GM10266 (cell line): Measurements from ENCODE around the gene PARVG.
A peak's percentile ranks its signal among the peaks of the same experiment; 100 is the strongest.

Experiments used
- DNase-seq: peaks from one replicate; pipeline ENCODE4 v3.0.0; 2012; ENCODE audit errors: extremely low spot score
- CTCF ChIP-seq: IDR thresholded peaks from 2 replicates; pipeline ENCODE4 v1.5.1; 2012; ENCODE audit warnings: mild to moderate bottlenecking, low read depth; ENCODE audit not compliant: control insufficient read depth, insufficient read depth; ENCODE audit errors: missing control alignments

PARVG gene

DNA sequence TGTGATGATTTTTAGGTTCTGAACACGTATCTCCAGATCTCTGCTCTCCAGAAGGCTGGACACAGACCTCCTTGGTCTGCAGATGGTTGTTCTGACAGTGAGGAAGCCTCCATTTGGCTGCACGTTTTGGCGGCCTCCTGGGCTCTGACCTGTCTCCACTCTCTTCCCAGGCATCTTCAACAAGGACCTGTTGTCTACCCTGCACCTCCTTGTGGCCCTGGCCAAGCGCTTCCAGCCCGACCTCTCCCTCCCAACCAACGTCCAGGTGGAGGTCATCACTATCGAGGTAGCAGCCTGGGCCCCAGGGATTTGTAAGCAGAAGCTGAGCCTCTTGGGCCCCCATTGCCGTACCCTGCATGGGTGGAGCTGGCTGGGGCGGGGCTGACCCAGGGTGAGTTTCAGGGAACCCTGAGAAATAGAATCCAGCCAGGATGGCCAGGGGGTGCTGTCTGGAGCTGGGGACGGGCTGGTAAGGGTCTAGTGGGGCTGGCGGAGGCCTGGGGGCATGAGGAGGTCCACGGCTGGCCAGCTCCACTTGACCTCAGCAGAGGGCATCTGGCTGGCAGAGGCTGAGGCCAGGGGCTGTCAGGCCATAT lies 9.8 kb downstream of the PARVG start:
- DNase-seq = no peak
- no peak for TF ChIP-seq CTCF

GRCh38 chr22:44191036-44191454 lies 10.3 kb downstream of the PARVG start:
- peak; percentile 47 for DNase-seq
- no peak for TF ChIP-seq CTCF

DNA sequence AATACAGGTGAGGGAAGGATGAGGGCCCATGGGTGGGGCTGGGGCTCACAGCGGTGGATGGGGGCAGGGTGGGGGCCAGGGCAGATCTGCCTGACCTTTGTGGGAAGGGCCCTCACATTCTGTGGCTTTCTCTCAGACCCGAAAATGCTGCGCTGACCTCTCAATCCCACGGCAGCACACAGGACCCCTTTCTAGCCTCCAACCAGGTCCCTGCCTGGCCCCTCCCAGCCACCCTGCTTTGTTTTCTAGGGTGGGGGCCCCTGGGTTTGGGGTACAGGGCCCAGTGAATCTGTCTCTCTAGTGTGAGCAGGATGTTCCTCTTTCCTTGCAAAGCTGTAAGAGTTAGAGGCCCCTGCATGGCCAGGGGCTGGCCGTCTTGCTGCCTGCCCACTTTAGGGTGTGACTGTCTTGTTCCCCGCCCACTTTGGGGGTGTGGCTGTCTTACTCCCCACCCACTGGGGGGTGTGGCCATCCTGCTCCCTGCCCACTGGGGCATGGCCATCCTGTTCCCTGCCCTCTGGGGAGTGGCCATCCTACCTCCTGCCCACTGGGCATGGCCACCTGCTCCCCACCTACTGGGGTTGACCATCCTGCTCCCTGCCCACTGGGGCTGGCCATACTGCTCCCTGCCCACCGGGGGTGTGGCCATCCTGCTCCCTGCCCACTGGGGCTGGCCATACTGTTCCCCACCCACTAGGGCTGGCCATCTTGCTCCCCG lies 11.5 kb downstream of the PARVG start:
- DNase-seq = no peak
- no peak for TF ChIP-seq CTCF

- DNase-seq = no peak
- TF ChIP-seq CTCF = no peak
These were observed 12.2 kb downstream of the PARVG start for GRCh38 chr22:44192816-44193534.

- TF ChIP-seq CTCF = no peak
- no peak for DNase-seq
These were observed 12.8 kb downstream of the PARVG start for GRCh38 chr22:44193535-44193891.

DNA sequence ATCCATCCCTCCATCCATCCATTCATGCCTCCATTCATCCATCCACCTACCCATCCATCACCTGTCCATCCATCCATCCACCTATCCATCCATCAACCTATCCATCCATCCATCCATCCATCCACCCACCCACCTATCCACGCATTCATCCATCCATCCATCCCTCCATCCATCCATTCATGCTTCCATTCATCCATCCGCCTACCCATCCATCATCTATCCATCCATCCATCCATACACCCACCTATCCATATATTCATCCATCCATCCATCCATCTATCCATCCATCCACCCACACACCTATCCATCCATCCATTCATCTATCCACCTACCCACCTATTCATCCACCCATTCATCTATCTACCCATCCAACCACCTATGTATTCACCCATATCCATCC lies 13.8 kb downstream of the PARVG start:
- DNase-seq = no peak
- no peak for TF ChIP-seq CTCF
